IMR-90 (cell line): ENCODE results near the gene PLEKHA8. TPM values are rescaled to one million over a fixed set of nuclear protein-coding genes. Genes with fewer than 3 reads are reported as not detected.
A peak's percentile ranks its signal among the peaks of the same experiment; 100 is the strongest.

Source experiments
- ATAC-seq: fragments of 200-7000 bp; cut with Tn5 transposase; 2 replicates; pipeline ENCODE4 v1.9.1; 2020; ENCODE audit warnings: low read depth, mild to moderate bottlenecking, moderate library complexity
- BruUV-seq: library from RNA; stranded (reverse); fragments of 400-500 nt; replicated peaks from 2 replicates; lab custom pipeline; 2021; lab: Mats Ljungman, UMichigan
- CTCF ChIA-PET: fragments of 300-600 bp; formaldehyde crosslinking; extraction: SDS; loops from one replicate; lab custom pipeline; 2021; ENCODE audit warnings: antibody characterized with exemption; lab: Yijun Ruan, JAX
- POLR2A ChIA-PET: fragments of 300-600 bp; sonication (Branson Sonifier 250); formaldehyde crosslinking; loops from one replicate; lab custom pipeline; 2022; ENCODE audit warnings: antibody characterized with exemption; ENCODE audit not compliant: unreplicated experiment; lab: Charles Lee
- DNase-seq: peaks from one replicate; pipeline ENCODE4 v3.0.0; 2013
- H2AFZ ChIP-seq: replicated peaks from 2 replicates; pipeline ENCODE3; 2013; ENCODE audit warnings: low read length, mild to moderate bottlenecking; ENCODE audit not compliant: poor library complexity
- H2AK5ac ChIP-seq: 2 replicates; pipeline ENCODE4 v1.6.1; 2013; ENCODE audit warnings: low read depth, low read length, inconsistent platforms
- H2AK9ac ChIP-seq: replicated peaks from 2 replicates; pipeline ENCODE3; 2013; ENCODE audit warnings: mild to moderate bottlenecking, low read depth, low read length, moderate library complexity; ENCODE audit not compliant: poor library complexity
- H2BK120ac ChIP-seq: 2 replicates; pipeline ENCODE4 v1.6.1; 2013; ENCODE audit warnings: low read depth, low read length, inconsistent platforms
- H2BK15ac ChIP-seq: 3 replicates; pipeline ENCODE4 v1.6.1; 2013; ENCODE audit warnings: low read depth, low read length, inconsistent platforms
- H2BK20ac ChIP-seq: 2 replicates; pipeline ENCODE4 v1.6.1; 2013; ENCODE audit warnings: low read depth, mild to moderate bottlenecking, inconsistent platforms, low read length, moderate library complexity
- H2BK5ac ChIP-seq: 2 replicates; pipeline ENCODE4 v1.6.1; 2013; ENCODE audit warnings: mild to moderate bottlenecking, low read depth, low read length, inconsistent platforms; ENCODE audit not compliant: poor library complexity, severe bottlenecking
- H3K14ac ChIP-seq: replicated peaks from 2 replicates; pipeline ENCODE4 v1.6.1; 2013; ENCODE audit warnings: low read depth, low read length, inconsistent platforms
- H3K18ac ChIP-seq: 2 replicates; pipeline ENCODE4 v1.6.1; 2013; ENCODE audit warnings: low read depth, low read length, control low read depth
- H3K23ac ChIP-seq: 2 replicates; pipeline ENCODE4 v1.6.1; 2013; ENCODE audit warnings: low read depth, low read length, inconsistent platforms
- H3K27ac ChIP-seq: 2 replicates; pipeline ENCODE4 v1.5.1; 2013; ENCODE audit warnings: mild to moderate bottlenecking, control low read depth, low read length; ENCODE audit not compliant: insufficient read depth
- H3K27me3 ChIP-seq: 2 replicates; pipeline ENCODE4 v1.6.1; 2013; ENCODE audit warnings: low read length; ENCODE audit not compliant: control insufficient read depth, insufficient read depth
- H3K36me3 ChIP-seq: 2 replicates; pipeline ENCODE4 v1.6.1; 2013; ENCODE audit warnings: low read length, mixed read lengths; ENCODE audit not compliant: control insufficient read depth, insufficient read depth
- H3K4ac ChIP-seq: 2 replicates; pipeline ENCODE4 v1.6.1; 2013; ENCODE audit warnings: low read depth, low read length, inconsistent platforms
- H3K4me1 ChIP-seq: 2 replicates; pipeline ENCODE4 v1.6.1; 2013; ENCODE audit warnings: low read length, mixed read lengths; ENCODE audit not compliant: control insufficient read depth, insufficient read depth
- H3K4me2 ChIP-seq: 2 replicates; pipeline ENCODE4 v1.6.1; 2013; ENCODE audit warnings: low read depth, mild to moderate bottlenecking, control low read depth, low read length, moderate library complexity
- H3K4me3 ChIP-seq: 2 replicates; pipeline ENCODE4 v1.5.1; 2013; ENCODE audit warnings: low read depth, mild to moderate bottlenecking, control low read depth, low read length, moderate library complexity; ENCODE audit not compliant: insufficient read depth
- H3K56ac ChIP-seq: 2 replicates; pipeline ENCODE4 v1.6.1; 2013; ENCODE audit warnings: low read length, inconsistent platforms; ENCODE audit not compliant: insufficient read depth; ENCODE audit errors: extremely low read depth
- H3K79me1 ChIP-seq, 2 experiments: 2 replicates each; pipeline ENCODE4 v1.6.1; 2013; ENCODE audit warnings: low read length in 2 of 2, inconsistent platforms in 1 of 2, low read depth in 1 of 2
- H3K9ac ChIP-seq: 2 replicates; pipeline ENCODE4 v1.6.1; 2013; ENCODE audit warnings: low read depth, low read length, control low read depth
- H3K9me1 ChIP-seq: 2 replicates; pipeline ENCODE4 v1.6.1; 2013; ENCODE audit warnings: low read length, inconsistent platforms; ENCODE audit not compliant: insufficient read depth
- H3K9me3 ChIP-seq: 2 replicates; pipeline ENCODE4 v1.6.1; 2013; ENCODE audit warnings: low read length; ENCODE audit not compliant: control insufficient read depth, insufficient read depth
- H4K20me1 ChIP-seq: 2 replicates; pipeline ENCODE4 v1.6.1; 2013; ENCODE audit warnings: low read length, inconsistent platforms; ENCODE audit not compliant: insufficient read depth
- H4K5ac ChIP-seq: 2 replicates; pipeline ENCODE4 v1.6.1; 2013; ENCODE audit warnings: mild to moderate bottlenecking, low read depth, low read length, control low read depth
- H4K8ac ChIP-seq, 2 experiments: 2 replicates each; pipeline ENCODE4 v1.6.1; 2013; ENCODE audit warnings: low read depth in 2 of 2, low read length in 2 of 2, control low read depth in 1 of 2, inconsistent platforms in 1 of 2
- H4K91ac ChIP-seq: 2 replicates; pipeline ENCODE4 v1.6.1; 2013; ENCODE audit warnings: low read depth, low read length, inconsistent platforms; ENCODE audit not compliant: insufficient read depth
- BHLHE40 ChIP-seq: fragments of 150-350 bp; IDR thresholded peaks from 2 replicates; pipeline ENCODE4 v1.6.1; 2016; ENCODE audit warnings: mild to moderate bottlenecking, low read depth, low read length
- CEBPB ChIP-seq: IDR thresholded peaks from 2 replicates; pipeline ENCODE4 v1.6.1; 2012; ENCODE audit warnings: low read depth, low read length, improper control_type of control experiment
- CHD1 ChIP-seq: IDR thresholded peaks from 2 replicates; pipeline ENCODE4 v1.6.1; 2012; ENCODE audit warnings: low read depth, low read length, improper control_type of control experiment
- FOS ChIP-seq: fragments of 150-350 bp; IDR thresholded peaks from 2 replicates; pipeline ENCODE4 v1.6.1; 2016; ENCODE audit warnings: low read depth, low read length
- MAFK ChIP-seq: IDR thresholded peaks from 2 replicates; pipeline ENCODE4 v1.6.1; 2012; ENCODE audit warnings: low read depth, low read length, improper control_type of control experiment
- MAZ ChIP-seq: IDR thresholded peaks from 2 replicates; pipeline ENCODE4 v1.6.1; 2012; ENCODE audit warnings: low read depth, mild to moderate bottlenecking, low read length, improper control_type of control experiment, moderate library complexity, borderline replicate concordance
- MXI1 ChIP-seq: IDR thresholded peaks from 2 replicates; pipeline ENCODE4 v1.6.1; 2012; ENCODE audit warnings: low read depth, mild to moderate bottlenecking, low read length, moderate library complexity, borderline replicate concordance
- NFE2L2 ChIP-seq: fragments of 150-350 bp; IDR thresholded peaks from 2 replicates; pipeline ENCODE4 v1.6.1; 2016; ENCODE audit warnings: low read depth, mild to moderate bottlenecking, low read length
- POLR2A ChIP-seq: IDR thresholded peaks from 2 replicates; pipeline ENCODE4 v1.6.1; 2012; ENCODE audit warnings: mild to moderate bottlenecking, low read depth, low read length
- RAD21 ChIP-seq: IDR thresholded peaks from 2 replicates; pipeline ENCODE4 v1.6.1; 2012; ENCODE audit warnings: low read length, improper control_type of control experiment
- RCOR1 ChIP-seq: IDR thresholded peaks from 2 replicates; pipeline ENCODE4 v1.6.1; 2012; ENCODE audit warnings: mild to moderate bottlenecking, low read length, improper control_type of control experiment; ENCODE audit not compliant: insufficient replicate concordance
- RFX5 ChIP-seq: IDR thresholded peaks from 2 replicates; pipeline ENCODE4 v1.8.0; 2012; ENCODE audit warnings: low read depth, mild to moderate bottlenecking, low read length, moderate library complexity
- SMC3 ChIP-seq: fragments of 150-350 bp; IDR thresholded peaks from 2 replicates; pipeline ENCODE4 v1.6.1; 2016; ENCODE audit warnings: low read depth, mild to moderate bottlenecking, antibody characterized with exemption, low read length, moderate library complexity
- dilution Hi-C: fragments of 300-500 bp; cut with HindIII; formaldehyde crosslinking; loops from one replicate; pipeline ENCODE4 v1.14.3; 2018; ENCODE audit warnings: low sequenced_read_pairs; ENCODE audit not compliant: unreplicated experiment
- in situ Hi-C: fragments of 300-500 bp; cut with MboI; formaldehyde crosslinking; loops from 3 replicates; pipeline ENCODE4 v1.14.3; 2019; ENCODE audit warnings: low sequenced_read_pairs, inconsistent platforms, mixed read lengths
- intact Hi-C: fragments of 100-400 bp; cut with micrococcal nuclease; formaldehyde crosslinking; loops from 2 replicates; pipeline ENCODE4 v1.10.0; 2022
- polyA plus RNA-seq, 3 experiments: library from polyadenylated mRNA; depleted of rRNA; stranded (reverse); fragments of >200 nt; gene quantifications; 2 replicates each; pipeline ENCODE4 v1.2.3, GENCODE V29; 2012; ENCODE audit warnings: low replicate concordance in 1 of 3
- total RNA-seq: library from RNA; depleted of rRNA; stranded (reverse); fragments of >200 nt; gene quantifications from 2 replicates; pipeline ENCODE4 v1.2.3, GENCODE V29; 2012
- TF ChIP-seq, protein P1 (sequence below): fragments of 150-350 bp; IDR thresholded peaks from 2 replicates; pipeline ENCODE4 v1.6.1; 2017; ENCODE audit warnings: mild to moderate bottlenecking, antibody characterized with exemption, low read length, low read depth
- TF ChIP-seq, protein P2 (sequence below): fragments of 150-350 bp; IDR thresholded peaks from 2 replicates; pipeline ENCODE4 v1.6.1; 2016; ENCODE audit warnings: low read depth, mild to moderate bottlenecking, low read length, moderate library complexity, borderline replicate concordance
- TF ChIP-seq, protein P3 (sequence below): conservative IDR thresholded peaks from 2 replicates; pipeline ENCODE4 v1.5.1; 2012; ENCODE audit warnings: mild to moderate bottlenecking, low read depth, low read length, improper control_type of control experiment

Gene PLEKHA8
- total and polyA plus RNA-seq, 2 of the 4 experiments (the other 2 are of a cell fraction): 3.6 to 9.7 TPM

DNA sequence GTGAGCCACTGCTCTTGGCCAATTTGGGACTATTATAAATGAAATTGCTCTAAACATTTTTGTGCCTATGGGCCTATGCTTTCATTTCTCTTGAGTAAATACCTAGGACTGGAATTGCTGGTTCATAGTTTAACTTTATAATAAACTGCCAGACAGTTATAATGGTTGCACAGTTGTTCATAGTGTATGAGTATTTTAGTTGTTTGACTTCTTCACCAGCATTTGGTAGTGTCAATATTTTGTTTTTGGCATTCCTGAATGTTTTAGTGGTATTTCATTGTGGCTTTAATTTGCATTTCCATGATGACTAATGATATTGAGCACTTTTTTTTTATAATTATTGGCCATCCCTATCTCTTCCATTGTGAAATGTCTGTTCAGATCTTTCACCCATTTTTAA lies 29.5 kb downstream of the PLEKHA8 start:
- intact Hi-C loops (no loop called here), in situ Hi-C loops (loop anchor here (25.0 kb wide), 1 partner anchor 320 kb away; no protein-coding TSS in a partner anchor), dilution Hi-C loops (no loop called here)
- Histone ChIP-seq H2AK9ac (no peak overlapping the region), H2BK15ac (no peak overlapping the region), H3K18ac (no peak overlapping the region), H3K4me2 (no peak overlapping the region), H3K56ac (no peak overlapping the region), H2BK5ac (no peak overlapping the region), H4K8ac (no peak overlapping the region), H3K9ac (no peak overlapping the region), H3K27me3 (no peaks in the 10 kb centered on the region), H2BK20ac (no peak overlapping the region), H3K4me1 (no peaks in the 10 kb centered on the region), H3K27ac (no peak overlapping the region), H4K20me1 (no peaks in the 10 kb centered on the region), H3K14ac (no peak overlapping the region), H3K4me3 (no peak overlapping the region), H3K9me1 (peaks cover 2% of the 10 kb centered on the region; the same call in 1 of the 2 replicates), H3K4ac (no peak overlapping the region), H3K9me3 (no peaks in the 10 kb centered on the region), H4K91ac (no peak overlapping the region), H2AFZ (no peak overlapping the region), H2BK120ac (no peak overlapping the region), H3K79me1 (no peaks in the 10 kb centered on the region), H3K23ac (no peak overlapping the region), H2AK5ac (no peak overlapping the region), H3K36me3 (peaks cover 14% of the 10 kb centered on the region), H4K5ac (no peak overlapping the region)
- BruUV-seq: no TSS peak
- peak; percentile 82 for ATAC-seq
- TF ChIP-seq, protein P1, sequence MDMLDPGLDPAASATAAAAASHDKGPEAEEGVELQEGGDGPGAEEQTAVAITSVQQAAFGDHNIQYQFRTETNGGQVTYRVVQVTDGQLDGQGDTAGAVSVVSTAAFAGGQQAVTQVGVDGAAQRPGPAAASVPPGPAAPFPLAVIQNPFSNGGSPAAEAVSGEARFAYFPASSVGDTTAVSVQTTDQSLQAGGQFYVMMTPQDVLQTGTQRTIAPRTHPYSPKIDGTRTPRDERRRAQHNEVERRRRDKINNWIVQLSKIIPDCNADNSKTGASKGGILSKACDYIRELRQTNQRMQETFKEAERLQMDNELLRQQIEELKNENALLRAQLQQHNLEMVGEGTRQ: no peak
- TF ChIP-seq RFX5: no peak
- no peak for TF ChIP-seq MXI1
- no peak for TF ChIP-seq SMC3
- TF ChIP-seq POLR2A: no peak
- no peak for TF ChIP-seq CEBPB
- no peak for TF ChIP-seq NFE2L2
- no peak for TF ChIP-seq RAD21
- TF ChIP-seq, protein P2, sequence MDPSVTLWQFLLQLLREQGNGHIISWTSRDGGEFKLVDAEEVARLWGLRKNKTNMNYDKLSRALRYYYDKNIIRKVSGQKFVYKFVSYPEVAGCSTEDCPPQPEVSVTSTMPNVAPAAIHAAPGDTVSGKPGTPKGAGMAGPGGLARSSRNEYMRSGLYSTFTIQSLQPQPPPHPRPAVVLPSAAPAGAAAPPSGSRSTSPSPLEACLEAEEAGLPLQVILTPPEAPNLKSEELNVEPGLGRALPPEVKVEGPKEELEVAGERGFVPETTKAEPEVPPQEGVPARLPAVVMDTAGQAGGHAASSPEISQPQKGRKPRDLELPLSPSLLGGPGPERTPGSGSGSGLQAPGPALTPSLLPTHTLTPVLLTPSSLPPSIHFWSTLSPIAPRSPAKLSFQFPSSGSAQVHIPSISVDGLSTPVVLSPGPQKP: no peak
- TF ChIP-seq MAFK: no peak
- TF ChIP-seq MAZ: no peak
- no peak for TF ChIP-seq BHLHE40
- TF ChIP-seq, protein P3, sequence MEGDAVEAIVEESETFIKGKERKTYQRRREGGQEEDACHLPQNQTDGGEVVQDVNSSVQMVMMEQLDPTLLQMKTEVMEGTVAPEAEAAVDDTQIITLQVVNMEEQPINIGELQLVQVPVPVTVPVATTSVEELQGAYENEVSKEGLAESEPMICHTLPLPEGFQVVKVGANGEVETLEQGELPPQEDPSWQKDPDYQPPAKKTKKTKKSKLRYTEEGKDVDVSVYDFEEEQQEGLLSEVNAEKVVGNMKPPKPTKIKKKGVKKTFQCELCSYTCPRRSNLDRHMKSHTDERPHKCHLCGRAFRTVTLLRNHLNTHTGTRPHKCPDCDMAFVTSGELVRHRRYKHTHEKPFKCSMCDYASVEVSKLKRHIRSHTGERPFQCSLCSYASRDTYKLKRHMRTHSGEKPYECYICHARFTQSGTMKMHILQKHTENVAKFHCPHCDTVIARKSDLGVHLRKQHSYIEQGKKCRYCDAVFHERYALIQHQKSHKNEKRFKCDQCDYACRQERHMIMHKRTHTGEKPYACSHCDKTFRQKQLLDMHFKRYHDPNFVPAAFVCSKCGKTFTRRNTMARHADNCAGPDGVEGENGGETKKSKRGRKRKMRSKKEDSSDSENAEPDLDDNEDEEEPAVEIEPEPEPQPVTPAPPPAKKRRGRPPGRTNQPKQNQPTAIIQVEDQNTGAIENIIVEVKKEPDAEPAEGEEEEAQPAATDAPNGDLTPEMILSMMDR: no peak
- TF ChIP-seq FOS: no peak
- TF ChIP-seq CHD1: no peak
- no peak for TF ChIP-seq RCOR1
- DNase-seq: peak; percentile 24
- ChIA-PET CTCF (no interaction called here), POLR2A (no interaction called here)
